K562 (cell line): ENCODE data around the gene THAP11. TPM values are rescaled to one million over a fixed set of nuclear protein-coding genes. Genes with fewer than 3 reads are reported as not detected.
A peak's percentile ranks its signal among the peaks of the same experiment; 100 is the strongest.

ENCODE experiments used
- ATAC-seq: fragments of 200-7000 bp; cut with Tn5 transposase; 3 replicates; pipeline ENCODE4 v1.9.1; 2020; ENCODE audit warnings: moderate library complexity
- BruUV-seq: library from RNA; stranded (reverse); fragments of 400-500 nt; replicated peaks from 2 replicates; lab custom pipeline; 2021; lab: Mats Ljungman, UMichigan
- CTCF ChIA-PET: fragments of 300-600 bp; formaldehyde crosslinking; extraction: SDS; loops from one replicate; lab custom pipeline; 2021; ENCODE audit warnings: low intra/inter-chr PET ratio; lab: Yijun Ruan, JAX
- POLR2A ChIA-PET: fragments of 300-600, 350-650 bp; sonication (Branson Sonifier 250); formaldehyde crosslinking; extraction: SDS; loops from one replicate; lab custom pipeline; 2021; ENCODE audit warnings: antibody characterized with exemption, inconsistent platforms; lab: Yijun Ruan, JAX
- DNase-seq, 4 experiments: peaks; one replicate each; pipeline versions ENCODE4 v3.0.0 to v3.0.0-alpha.2; 2011 to 2018; ENCODE audit warnings: low spot score in 3 of 4, mixed read lengths in 3 of 4; ENCODE audit errors: extremely low read depth in 1 of 4
- FAIRE-seq: peaks from 2 replicates; lab custom pipeline; 2011; peaks lifted over from hg19 to GRCh38; lab: Jason Lieb, UNC
- H2AFZ ChIP-seq: 2 replicates; pipeline ENCODE4 v1.6.0; 2011; ENCODE audit warnings: low read depth, low read length, control low read depth, inconsistent platforms
- H3K27ac ChIP-seq: fragments of 200-600 bp; 3 replicates; pipeline ENCODE4 v1.8.0; 2011; ENCODE audit warnings: low read depth, mild to moderate bottlenecking, control low read depth, inconsistent platforms, low read length, moderate library complexity, mixed read lengths; ENCODE audit errors: extremely low read depth
- H3K27me3 ChIP-seq, 2 experiments: fragments of 300-600 bp in 1 of 2; 2 replicates in 1 of 2; 3 replicates in 1 of 2; pipeline versions ENCODE4 v1.6.0 to v1.8.0; 2011; ENCODE audit warnings: inconsistent platforms in 2 of 2, low read length in 2 of 2, mild to moderate bottlenecking in 1 of 2, mixed read lengths in 1 of 2, moderate library complexity in 1 of 2; ENCODE audit not compliant: control insufficient read depth in 2 of 2, insufficient read depth in 2 of 2
- H3K36me3 ChIP-seq: fragments of 300-600 bp; 3 replicates; pipeline ENCODE4 v1.8.0; 2011; ENCODE audit warnings: mild to moderate bottlenecking, low read length, inconsistent platforms; ENCODE audit not compliant: control insufficient read depth, insufficient read depth
- H3K4me1 ChIP-seq, 2 experiments: fragments of 200-600 bp in 1 of 2; replicated peaks in 1 of 2; 2 replicates in 1 of 2; 3 replicates in 1 of 2; pipeline versions ENCODE4 v1.5.1 to v1.8.0; 2011; ENCODE audit warnings: inconsistent platforms in 2 of 2, low read length in 2 of 2, mild to moderate bottlenecking in 1 of 2, mixed read lengths in 1 of 2, moderate library complexity in 1 of 2; ENCODE audit not compliant: control insufficient read depth in 2 of 2, insufficient read depth in 2 of 2
- H3K4me2 ChIP-seq: 2 replicates; pipeline ENCODE4 v1.6.1; 2011; ENCODE audit warnings: low read length, control low read depth, inconsistent platforms, mixed read lengths; ENCODE audit not compliant: insufficient read depth
- H3K4me3 ChIP-seq: fragments of 200-600 bp; sonication (generic), shearing (Covaris generic); 2 replicates; pipeline ENCODE4 v1.5.1; 2016; ENCODE audit warnings: control low read depth, inconsistent platforms
- H3K79me2 ChIP-seq: fragments of 200-600 bp; 3 replicates; pipeline ENCODE4 v1.8.0; 2011; ENCODE audit warnings: low read length, inconsistent platforms; ENCODE audit not compliant: control insufficient read depth, insufficient read depth
- H3K9ac ChIP-seq, 2 experiments: 2 replicates each; pipeline versions ENCODE4 v1.6.0 to v1.6.1; 2011; ENCODE audit warnings: low read depth in 2 of 2, low read length in 2 of 2, control low read depth in 1 of 2, inconsistent platforms in 1 of 2, mild to moderate bottlenecking in 1 of 2, mixed read lengths in 1 of 2; ENCODE audit not compliant: insufficient read depth in 1 of 2
- H3K9me1 ChIP-seq: one replicate; pipeline ENCODE4 v1.6.0; 2011; ENCODE audit warnings: inconsistent platforms, mild to moderate bottlenecking, low read length, moderate library complexity; ENCODE audit not compliant: control insufficient read depth, insufficient read depth
- H3K9me3 ChIP-seq: replicated peaks from 2 replicates; pipeline ENCODE4 v1.5.1; 2011; ENCODE audit warnings: low read depth, low read length, inconsistent platforms; ENCODE audit not compliant: control insufficient read depth, insufficient read depth
- H4K20me1 ChIP-seq: replicated peaks from 2 replicates; pipeline ENCODE4 v1.6.1; 2011; ENCODE audit warnings: low read length, inconsistent platforms, mixed read lengths; ENCODE audit not compliant: control insufficient read depth, insufficient read depth
- ETV5 ChIP-seq: sonication (generic); formaldehyde crosslinking; IDR thresholded peaks from 2 replicates; pipeline ENCODE4 v1.4.0; 2020; ENCODE audit warnings: low read depth, mild to moderate bottlenecking, missing genetic modification reagents
- GATA2 ChIP-seq: sonication (generic); formaldehyde crosslinking; IDR thresholded peaks from 2 replicates; pipeline ENCODE4 v1.4.0; 2020; ENCODE audit warnings: mild to moderate bottlenecking, missing genetic modification reagents
- NCOR1 ChIP-seq: fragments of 450-650 bp; IDR thresholded peaks from 2 replicates; pipeline ENCODE4 v1.6.1; 2016; ENCODE audit warnings: mild to moderate bottlenecking, moderate library complexity
- ZNF695 ChIP-seq: fragments of 450-650 bp; formaldehyde crosslinking; IDR thresholded peaks from 2 replicates; pipeline ENCODE4 v1.4.0; 2020; ENCODE audit warnings: mild to moderate bottlenecking, moderate library complexity
- WGBS: fragments of 100-300 bp; shearing (Covaris generic); methylation state at CpG from one replicate; pipeline ENCODE4 v1.1.6; 2016; ENCODE audit warnings: low coverage, mixed read lengths; ENCODE audit not compliant: insufficient coverage; ENCODE audit errors: missing lambda C conversion rate; 5-methylcytosine and 5-hydroxymethylcytosine counted together
- in situ Hi-C: fragments of 300-500 bp; cut with MboI; formaldehyde crosslinking; loops from 4 replicates; pipeline ENCODE4 v1.15.0; 2018; ENCODE audit warnings: inconsistent platforms, mixed read lengths
- intact Hi-C: fragments of 100-400 bp; cut with micrococcal nuclease; formaldehyde crosslinking; loops from 2 replicates; pipeline ENCODE4 v1.14.2; 2022
- polyA plus RNA-seq, 8 experiments: library from polyadenylated mRNA; depleted of rRNA in 4 of 8; stranded (reverse) in 5 of 8; unstranded in 3 of 8; fragments of >200 nt; fragmentation: Nextera tagmentation in 2 of 8; fragmentation: Illumina TruSeq in 1 of 8; extraction: Ambion mirVana in 2 of 8; extraction: Trizol in 1 of 8; gene quantifications; 2 replicates each; pipeline versions ENCODE4 v1.2.1 to v1.2.3, GENCODE V29; 2011 to 2014; ENCODE audit warnings: inconsistent platforms in 1 of 8, missing spikeins in 1 of 8
- total RNA-seq, 7 experiments: library from RNA; depleted of rRNA in 6 of 7; stranded (reverse); fragments of >200 nt in 6 of 7; fragmentation: Illumina TruSeq in 2 of 7; extraction: Trizol in 2 of 7; gene quantifications; 2 replicates each; pipeline versions ENCODE4 v1.2.1 to v1.2.3, GENCODE V29; 2011 to 2021; ENCODE audit warnings: low replicate concordance in 1 of 7
- TF ChIP-seq, protein P1 (sequence below), 2 experiments: IDR thresholded peaks in 1 of 2; conservative IDR thresholded peaks in 1 of 2; 2 replicates each; pipeline ENCODE4 v1.6.1; 2016; ENCODE audit warnings: low read depth in 2 of 2, mild to moderate bottlenecking in 1 of 2, missing compliant biosample characterization in 1 of 2, missing genetic modification characterization in 1 of 2, moderate library complexity in 1 of 2
- TF ChIP-seq, protein P2 (sequence below), 2 experiments: fragments of 200-800 bp in 1 of 2; sonication (Bioruptor generic) in 1 of 2; sonication (generic) in 1 of 2; formaldehyde crosslinking in 1 of 2; IDR thresholded peaks in 1 of 2; conservative IDR thresholded peaks in 1 of 2; 2 replicates each; pipeline versions ENCODE4 v1.5.0 to v1.6.1; 2016 to 2020; ENCODE audit warnings: missing compliant biosample characterization in 1 of 2, missing genetic modification characterization in 1 of 2, missing genetic modification reagents in 1 of 2

Gene THAP11
- total and polyA plus RNA-seq, 9 of the 15 experiments (the other 6 are each of a cell fraction or from before 2014, with no cell fraction given) = 2.4 to 31.6 (median 21.4) TPM

DNA sequence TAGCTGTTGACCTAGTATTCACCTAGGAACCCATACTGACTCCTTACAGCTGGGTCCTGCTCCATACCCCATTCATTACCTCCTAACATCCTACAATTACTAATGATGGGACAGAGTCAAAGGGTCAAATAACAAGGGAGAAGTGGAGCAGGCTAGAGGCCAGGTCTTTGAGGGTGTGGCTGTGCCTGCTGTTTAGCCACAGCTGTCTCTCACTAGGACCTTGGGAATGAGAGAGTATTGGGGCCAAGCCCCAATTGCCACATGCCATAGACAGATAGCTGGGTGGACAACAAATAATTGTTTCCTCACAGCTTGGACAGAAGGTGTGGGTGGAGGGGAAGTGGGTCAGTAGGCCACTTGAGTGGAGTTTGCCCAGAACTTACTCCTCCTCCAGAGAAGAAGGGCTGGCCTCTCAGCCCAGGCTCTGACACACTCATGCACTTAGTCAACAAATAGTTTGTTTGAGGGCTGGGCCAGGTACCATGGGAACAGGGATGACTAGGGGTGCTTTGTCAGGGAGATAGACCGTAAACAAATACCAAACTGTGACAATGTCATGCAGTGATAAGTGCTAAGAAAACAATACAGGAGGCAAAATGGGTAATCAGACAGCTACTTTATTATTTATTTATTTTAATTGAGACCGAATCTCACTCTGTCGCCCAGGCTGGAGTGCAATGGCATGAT lies 15.6 kb downstream of the THAP11 start (continued):
- TF ChIP-seq, protein P1, sequence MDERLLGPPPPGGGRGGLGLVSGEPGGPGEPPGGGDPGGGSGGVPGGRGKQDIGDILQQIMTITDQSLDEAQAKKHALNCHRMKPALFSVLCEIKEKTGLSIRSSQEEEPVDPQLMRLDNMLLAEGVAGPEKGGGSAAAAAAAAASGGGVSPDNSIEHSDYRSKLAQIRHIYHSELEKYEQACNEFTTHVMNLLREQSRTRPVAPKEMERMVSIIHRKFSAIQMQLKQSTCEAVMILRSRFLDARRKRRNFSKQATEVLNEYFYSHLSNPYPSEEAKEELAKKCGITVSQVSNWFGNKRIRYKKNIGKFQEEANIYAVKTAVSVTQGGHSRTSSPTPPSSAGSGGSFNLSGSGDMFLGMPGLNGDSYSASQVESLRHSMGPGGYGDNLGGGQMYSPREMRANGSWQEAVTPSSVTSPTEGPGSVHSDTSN (CRISPR knock-in tag; IDR thresholded peaks at IDR 0.05; ENCODE audit: low read depth) = no peak
- TF ChIP-seq, protein P1 (tag; conservative IDR thresholded peaks at IDR 0.05; ENCODE audit: low read depth) = 0 out of 2 replicates have a peak, but pooled peaks have one; percentile 12

DNA sequence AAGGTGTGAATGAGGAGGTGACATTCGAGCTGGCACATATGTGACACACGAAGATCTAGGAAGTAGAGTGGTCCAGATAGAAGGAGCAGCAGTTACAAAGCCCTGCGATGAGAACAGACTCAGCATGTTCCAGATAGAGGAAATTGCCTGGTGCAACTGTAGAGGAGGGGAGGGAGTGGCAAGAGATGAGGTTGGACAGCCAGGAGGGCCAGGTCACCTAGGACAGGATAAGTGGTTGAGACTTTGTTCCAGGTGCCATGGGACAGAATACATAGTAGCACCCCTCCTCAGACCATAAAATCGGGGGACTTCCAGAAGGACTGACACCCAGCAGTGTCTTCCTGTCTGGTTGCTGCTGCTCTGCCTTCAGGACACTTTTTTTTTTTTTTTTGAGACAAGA lies 16.4 kb downstream of the THAP11 start:
- H2AFZ ChIP-seq = no peak overlapping the region
- H3K9ac ChIP-seq = no peak overlapping the region
- H3K4me1 ChIP-seq = peaks cover 19 to 31% of the 10 kb centered on the region in 2 experiments
- H4K20me1 ChIP-seq = peaks cover 51% of the 10 kb centered on the region
- no peak overlapping the region for H3K4me3 ChIP-seq
- H3K79me2 ChIP-seq = peaks cover 96% of the 10 kb centered on the region
- no peaks in the 10 kb centered on the region for H3K27me3 ChIP-seq
- POLR2A ChIA-PET = no interaction called here
- DNase-seq (no peak), FAIRE-seq (no peak), ATAC-seq (no peak)
- peaks cover 66% of the 10 kb centered on the region for H3K36me3 ChIP-seq
- no peak overlapping the region for H3K4me2 ChIP-seq
- WGBS = 87% methylated on average over 4 of the region's 4 CpGs
- H3K9me3 ChIP-seq = no peaks in the 10 kb centered on the region
- H3K9me1 ChIP-seq = peaks cover 6% of the 10 kb centered on the region
- TF ChIP-seq GATA2 (CRISPR knock-in tag) (0 out of 2 replicates have a peak, but pooled peaks have one; percentile 16), ETV5 (peak; percentile 27; the same call in 1 of the 2 replicates), NCOR1 (no peak), ZNF695 (CRISPR knock-in tag) (no peak)
- TF ChIP-seq, protein P2, sequence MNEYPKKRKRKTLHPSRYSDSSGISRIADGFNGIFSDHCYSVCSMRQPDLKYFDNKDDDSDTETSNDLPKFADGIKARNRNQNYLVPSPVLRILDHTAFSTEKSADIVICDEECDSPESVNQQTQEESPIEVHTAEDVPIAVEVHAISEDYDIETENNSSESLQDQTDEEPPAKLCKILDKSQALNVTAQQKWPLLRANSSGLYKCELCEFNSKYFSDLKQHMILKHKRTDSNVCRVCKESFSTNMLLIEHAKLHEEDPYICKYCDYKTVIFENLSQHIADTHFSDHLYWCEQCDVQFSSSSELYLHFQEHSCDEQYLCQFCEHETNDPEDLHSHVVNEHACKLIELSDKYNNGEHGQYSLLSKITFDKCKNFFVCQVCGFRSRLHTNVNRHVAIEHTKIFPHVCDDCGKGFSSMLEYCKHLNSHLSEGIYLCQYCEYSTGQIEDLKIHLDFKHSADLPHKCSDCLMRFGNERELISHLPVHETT (CRISPR knock-in tag; conservative IDR thresholded peaks at IDR 0.05 in 1 of 2, IDR thresholded peaks at IDR 0.05 in 1 of 2) = 0 out of 4 replicates have a peak, but pooled peaks of 1 of the 2 experiments have one; percentile 20
- CTCF ChIA-PET = no interaction called here
- in situ Hi-C loops (no loop called here), intact Hi-C loops (no loop called here)
- BruUV-seq = no TSS peak
- peak overlapping the region; percentile 61; the same call in 2 of the 3 replicates for H3K27ac ChIP-seq
